Endothelial cell (in vitro differentiated cells): ENCODE measurements around the gene GARS1. TPM values are rescaled to one million over a fixed set of nuclear protein-coding genes. Genes with fewer than 3 reads are reported as not detected.

ENCODE experiments used
- DNase-seq: peaks from one replicate; pipeline ENCODE4 v3.0.0; 2021; ENCODE audit warnings: low spot score
- H3K27ac Mint-ChIP-seq: one replicate; pipeline ENCODE4 v1.8.0; 2021; ENCODE audit warnings: mixed read lengths, inconsistent platforms; ENCODE audit not compliant: unreplicated experiment
- H3K27me3 Mint-ChIP-seq: one replicate; pipeline ENCODE4 v1.8.0; 2021; ENCODE audit warnings: mild to moderate bottlenecking, moderate library complexity, mixed read lengths, inconsistent platforms; ENCODE audit not compliant: unreplicated experiment
- H3K36me3 Mint-ChIP-seq: one replicate; pipeline ENCODE4 v1.8.0; 2021; ENCODE audit warnings: mild to moderate bottlenecking, low read depth, mixed read lengths, inconsistent platforms; ENCODE audit not compliant: unreplicated experiment
- H3K4me1 Mint-ChIP-seq: one replicate; pipeline ENCODE4 v1.8.0; 2021; ENCODE audit warnings: mild to moderate bottlenecking, mixed read lengths, inconsistent platforms; ENCODE audit not compliant: unreplicated experiment
- H3K4me3 Mint-ChIP-seq: one replicate; pipeline ENCODE4 v1.8.0; 2021; ENCODE audit warnings: mild to moderate bottlenecking, mixed read lengths, inconsistent platforms; ENCODE audit not compliant: unreplicated experiment
- H3K9me3 Mint-ChIP-seq: one replicate; pipeline ENCODE4 v1.8.0; 2021; ENCODE audit warnings: mixed read lengths, inconsistent platforms; ENCODE audit not compliant: unreplicated experiment
- total RNA-seq: library from RNA; stranded (reverse); fragmentation: NEBNext Ultra II Directional; extraction: Animal tissue kit (Norgen Biotek cat#: 25700); gene quantifications from one replicate; pipeline ENCODE4 v1.2.1, GENCODE V29; 2021; ENCODE audit not compliant: unreplicated experiment
- TF ChIP-seq, protein P1 (sequence below): fragments of 200-600 bp; sonication (generic); IDR thresholded peaks from one replicate; pipeline ENCODE4 v1.5.0; 2021; ENCODE audit warnings: antibody characterized with exemption; ENCODE audit not compliant: unreplicated experiment

Gene GARS1
- total RNA-seq, 1 donor from 2014 or later = 91.3 TPM

DNA sequence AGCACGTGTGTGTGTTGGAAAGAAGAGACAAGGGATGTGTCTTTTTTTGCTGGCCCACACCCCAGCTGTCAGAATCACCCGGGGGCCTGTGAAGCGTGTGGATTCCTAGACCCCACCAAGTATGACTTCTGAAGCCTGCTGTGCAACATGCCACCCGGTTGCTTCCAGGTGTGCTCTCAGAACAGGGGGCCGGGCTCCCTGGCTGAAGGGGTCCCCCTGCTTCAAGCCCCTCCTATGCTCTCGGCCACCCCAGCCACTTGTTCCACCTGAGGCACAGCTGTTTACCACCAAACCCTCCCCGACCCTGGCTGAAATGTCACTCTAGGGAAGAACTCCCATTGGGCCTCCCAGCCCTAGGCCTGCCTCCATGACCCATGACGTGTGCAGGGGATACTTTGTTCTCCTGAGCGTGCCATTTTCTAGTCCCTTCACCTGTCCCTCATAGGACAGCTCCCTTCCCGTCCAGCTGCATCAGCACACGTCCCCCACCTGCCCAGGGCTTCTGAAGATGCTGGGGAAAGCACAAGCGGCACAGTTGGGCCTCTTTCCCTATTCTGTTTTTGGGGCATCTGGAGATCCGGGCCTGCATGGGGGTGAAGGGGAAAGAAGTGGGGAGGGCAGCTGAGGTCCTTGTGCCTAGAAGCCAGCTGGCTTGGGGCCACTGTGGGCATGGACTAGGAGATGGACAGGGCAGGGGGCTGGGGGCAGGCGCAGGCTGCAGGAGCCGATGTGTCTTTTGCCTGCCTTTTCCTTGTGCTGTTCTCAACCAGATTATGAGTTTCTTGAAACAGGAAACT, 54.3 kb downstream of the GARS1 start:
- Mint-ChIP-seq H3K9me3 (no peaks in the 10 kb centered on the region), H3K36me3 (peaks cover 17% of the 10 kb centered on the region), H3K4me1 (peaks cover 6% of the 10 kb centered on the region), H3K4me3 (no peak overlapping the region), H3K27me3 (peaks cover 6% of the 10 kb centered on the region), H3K27ac (no peak overlapping the region)
- DNase-seq = no peak
- TF ChIP-seq, protein P1, sequence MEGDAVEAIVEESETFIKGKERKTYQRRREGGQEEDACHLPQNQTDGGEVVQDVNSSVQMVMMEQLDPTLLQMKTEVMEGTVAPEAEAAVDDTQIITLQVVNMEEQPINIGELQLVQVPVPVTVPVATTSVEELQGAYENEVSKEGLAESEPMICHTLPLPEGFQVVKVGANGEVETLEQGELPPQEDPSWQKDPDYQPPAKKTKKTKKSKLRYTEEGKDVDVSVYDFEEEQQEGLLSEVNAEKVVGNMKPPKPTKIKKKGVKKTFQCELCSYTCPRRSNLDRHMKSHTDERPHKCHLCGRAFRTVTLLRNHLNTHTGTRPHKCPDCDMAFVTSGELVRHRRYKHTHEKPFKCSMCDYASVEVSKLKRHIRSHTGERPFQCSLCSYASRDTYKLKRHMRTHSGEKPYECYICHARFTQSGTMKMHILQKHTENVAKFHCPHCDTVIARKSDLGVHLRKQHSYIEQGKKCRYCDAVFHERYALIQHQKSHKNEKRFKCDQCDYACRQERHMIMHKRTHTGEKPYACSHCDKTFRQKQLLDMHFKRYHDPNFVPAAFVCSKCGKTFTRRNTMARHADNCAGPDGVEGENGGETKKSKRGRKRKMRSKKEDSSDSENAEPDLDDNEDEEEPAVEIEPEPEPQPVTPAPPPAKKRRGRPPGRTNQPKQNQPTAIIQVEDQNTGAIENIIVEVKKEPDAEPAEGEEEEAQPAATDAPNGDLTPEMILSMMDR = no peak

DNA sequence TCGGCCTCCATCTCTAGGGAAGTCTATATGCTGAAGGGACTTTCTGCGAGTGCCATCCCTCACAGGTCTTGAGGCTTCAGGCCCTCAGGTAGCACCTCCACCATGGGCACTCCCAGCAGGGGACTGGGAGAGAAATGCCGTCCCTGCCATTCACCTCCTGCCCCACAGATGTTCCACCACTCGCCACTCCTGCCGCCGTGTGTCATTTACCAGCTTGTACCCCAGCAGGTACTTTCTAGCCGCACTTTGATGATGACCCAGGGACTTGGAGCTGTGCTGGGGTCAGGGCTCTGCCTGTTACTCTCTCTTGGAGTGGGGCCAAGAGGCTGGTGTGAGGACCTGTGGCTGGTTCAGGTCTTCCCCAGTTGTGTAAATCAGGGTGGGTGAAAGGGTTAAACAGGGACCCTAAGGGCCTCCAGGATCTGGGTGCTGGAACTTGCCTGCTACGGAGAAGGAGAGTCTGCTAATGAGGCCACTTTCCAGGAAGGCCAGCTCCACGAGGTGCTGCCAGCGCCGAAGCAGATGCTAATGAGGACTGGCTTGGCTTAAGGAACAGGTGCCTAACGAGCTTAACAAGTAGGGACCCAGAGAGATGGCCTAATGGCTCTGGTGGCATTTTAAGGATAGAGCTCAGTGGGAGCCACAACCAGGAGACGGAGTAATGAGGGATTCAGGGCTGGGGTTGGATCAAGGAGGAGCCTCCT, 55.2 kb downstream of the GARS1 start:
- H3K27me3 Mint-ChIP-seq = peaks cover 6% of the 10 kb centered on the region
- H3K4me3 Mint-ChIP-seq = no peak overlapping the region
- peak overlapping the region; percentile 22 for H3K27ac Mint-ChIP-seq
- DNase-seq = no peak
- TF ChIP-seq, protein P1 = no peak
- H3K36me3 Mint-ChIP-seq = peaks cover 24% of the 10 kb centered on the region
- H3K9me3 Mint-ChIP-seq = no peaks in the 10 kb centered on the region
- peaks cover 9% of the 10 kb centered on the region for H3K4me1 Mint-ChIP-seq

DNA sequence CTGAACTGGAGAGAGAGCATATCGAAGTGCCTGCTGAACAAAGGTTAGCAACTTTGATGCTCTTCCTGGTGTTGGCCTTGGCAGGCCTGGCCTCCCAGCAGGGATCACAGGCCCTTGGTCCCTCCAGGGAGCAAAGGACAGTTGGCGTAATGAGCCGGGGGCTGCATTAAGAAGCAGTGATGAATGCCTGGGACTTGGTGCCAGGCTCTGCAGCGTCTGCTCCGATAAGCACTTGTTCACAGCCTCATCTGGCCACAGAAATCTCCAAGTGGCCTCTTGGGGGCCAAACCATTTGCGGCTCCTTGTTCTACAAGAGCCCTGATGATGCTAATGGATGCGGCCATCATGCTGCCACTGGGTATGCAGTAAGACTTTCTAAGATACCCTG, 55.7 kb downstream of the GARS1 start:
- Mint-ChIP-seq H3K27me3 (peaks cover 6% of the 10 kb centered on the region), H3K9me3 (no peaks in the 10 kb centered on the region), H3K4me3 (no peak overlapping the region), H3K4me1 (peaks cover 9% of the 10 kb centered on the region), H3K36me3 (peaks cover 19% of the 10 kb centered on the region), H3K27ac (no peak overlapping the region)
- DNase-seq = no peak
- TF ChIP-seq, protein P1 = no peak

DNA sequence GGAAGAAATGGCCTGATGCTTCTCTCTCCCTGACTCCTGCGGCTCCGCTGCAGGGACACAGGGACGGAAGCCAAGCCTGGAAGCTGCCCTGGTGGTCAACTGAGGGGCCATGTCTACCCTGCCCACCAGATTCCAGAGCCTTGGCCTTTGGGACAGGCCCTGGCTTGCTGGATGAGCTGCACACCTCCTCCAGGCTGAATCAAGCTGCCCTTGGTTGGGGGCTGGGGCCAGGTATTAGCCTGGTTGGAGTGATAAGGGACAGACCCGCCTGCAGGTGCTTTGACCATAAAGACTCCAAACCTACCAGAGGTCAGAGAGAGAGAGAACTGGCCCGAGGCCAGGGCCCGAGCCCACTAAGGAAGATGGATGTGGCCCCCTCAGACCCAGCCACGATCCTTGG, 57.5 kb downstream of the GARS1 start:
- Mint-ChIP-seq H3K4me1 (peaks cover 9% of the 10 kb centered on the region), H3K36me3 (peaks cover 17% of the 10 kb centered on the region), H3K9me3 (no peaks in the 10 kb centered on the region), H3K27ac (no peak overlapping the region), H3K27me3 (peaks cover 9% of the 10 kb centered on the region), H3K4me3 (no peak overlapping the region)
- no peak for DNase-seq
- TF ChIP-seq, protein P1 = no peak
